SU-DHL-6 (cell line): ENCODE data around the gene VRK3.

Experiments
- H2AFZ ChIP-seq: fragments of 200-600 bp; sonication (generic); 2 replicates; pipeline ENCODE4 v1.6.1; 2014; ENCODE audit warnings: low read depth, mild to moderate bottlenecking, moderate library complexity, mixed read lengths, antibody characterized with exemption, low read length; ENCODE audit not compliant: severe bottlenecking
- H3F3A ChIP-seq: fragments of 200-600 bp; shearing (Covaris generic); 2 replicates; pipeline ENCODE4 v1.6.0; 2016; ENCODE audit warnings: antibody characterized with exemption, mild to moderate bottlenecking; ENCODE audit not compliant: insufficient read depth
- H3K27ac ChIP-seq: fragments of 200-600 bp; sonication (generic); 2 replicates; pipeline ENCODE4 v1.5.1; 2016; ENCODE audit warnings: low read depth, mild to moderate bottlenecking, low read length, moderate library complexity, mixed read lengths
- H3K27me3 ChIP-seq: fragments of 200-600 bp; sonication (generic), shearing (Covaris generic); 2 replicates; pipeline ENCODE4 v1.6.0; 2014; ENCODE audit warnings: mild to moderate bottlenecking, low read length
- H3K36me3 ChIP-seq: fragments of 200-600 bp; sonication (generic); 2 replicates; pipeline ENCODE4 v1.6.1; 2014; ENCODE audit warnings: mild to moderate bottlenecking, low read length, mixed read lengths
- H3K4me2 ChIP-seq: fragments of 300-600, 200-600 bp; shearing (Covaris generic), sonication (generic); 2 replicates; pipeline ENCODE4 v1.6.0; 2014; ENCODE audit warnings: low read length, low read depth, mild to moderate bottlenecking; ENCODE audit not compliant: poor library complexity, severe bottlenecking
- H3K4me3 ChIP-seq: fragments of 200-600 bp; sonication (generic); 2 replicates; pipeline ENCODE4 v1.5.1; 2014; ENCODE audit warnings: antibody characterized with exemption, low read length, mild to moderate bottlenecking, mixed read lengths; ENCODE audit not compliant: insufficient read depth, poor library complexity, severe bottlenecking
- H3K79me2 ChIP-seq: fragments of 200-600 bp; sonication (generic); 2 replicates; pipeline ENCODE4 v1.6.1; 2014; ENCODE audit warnings: mild to moderate bottlenecking, low read length, moderate library complexity; ENCODE audit not compliant: insufficient read depth
- H3K9ac ChIP-seq: fragments of 200-600 bp; sonication (generic); 2 replicates; pipeline ENCODE4 v1.7.0; 2014; ENCODE audit warnings: mild to moderate bottlenecking, low read length
- H3K9me2 ChIP-seq: fragments of 200-600 bp; sonication (generic); replicated peaks from 2 replicates; pipeline ENCODE4 v1.6.1; 2014; ENCODE audit warnings: low read length; ENCODE audit not compliant: insufficient read depth
- H3K9me3 ChIP-seq: fragments of 200-600 bp; sonication (generic); 2 replicates; pipeline ENCODE4 v1.6.1; 2014; ENCODE audit warnings: low read length, mixed read lengths; ENCODE audit not compliant: insufficient read depth
- H4K20me1 ChIP-seq: fragments of 200-600 bp; sonication (generic); 2 replicates; pipeline ENCODE4 v1.6.1; 2014; ENCODE audit warnings: low read depth, mild to moderate bottlenecking, antibody characterized with exemption, low read length, moderate library complexity, mixed read lengths
- EZH2phosphoT487 ChIP-seq: fragments of 200-600 bp; sonication (generic), shearing (Covaris generic); conservative IDR thresholded peaks from 2 replicates; pipeline ENCODE4 v1.6.1; 2018; ENCODE audit warnings: mild to moderate bottlenecking, antibody characterized with exemption, low read length, moderate library complexity, mixed read lengths
- TF ChIP-seq, protein P1 (sequence below): fragments of 200-600 bp; sonication (generic); IDR thresholded peaks from one replicate; pipeline ENCODE4 v1.5.1; 2017; ENCODE audit warnings: antibody characterized with exemption, mild to moderate bottlenecking, low read length, moderate library complexity; ENCODE audit not compliant: insufficient read depth, poor library complexity, severe bottlenecking

The VRK3 gene

DNA sequence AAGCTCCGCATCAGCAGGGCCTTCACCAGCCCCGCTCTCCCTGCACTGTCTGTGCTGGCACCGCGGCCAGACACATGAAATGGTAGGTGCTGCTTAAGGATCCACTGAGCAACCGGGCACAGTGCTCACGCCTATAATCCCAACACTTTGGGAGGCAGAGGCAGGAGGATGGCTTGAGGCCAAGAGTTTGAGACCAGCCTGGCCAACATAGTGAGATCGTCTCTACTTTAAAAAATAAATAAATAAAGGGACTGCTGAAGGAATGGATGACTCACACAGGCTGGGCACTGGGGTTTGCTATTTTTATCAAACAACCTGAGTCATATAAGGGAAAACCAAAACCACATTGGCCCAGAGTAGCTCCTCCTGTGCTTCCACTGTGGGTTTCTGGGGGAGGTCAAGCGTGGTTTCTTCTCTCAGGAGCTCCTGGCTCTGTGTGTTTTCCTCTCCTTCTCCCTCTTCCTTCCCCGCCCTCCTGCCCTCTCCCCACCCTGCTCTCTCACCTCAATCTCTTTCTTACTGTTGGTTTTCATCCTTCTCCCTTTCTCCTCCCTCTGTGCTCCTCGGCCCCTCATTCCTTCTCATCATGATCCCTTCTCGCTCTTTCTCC lies 21.3 kb downstream of the VRK3 start:
- no peaks in the 10 kb centered on the region for H3K79me2 ChIP-seq
- no peaks in the 10 kb centered on the region for H3K9me2 ChIP-seq
- no peaks in the 10 kb centered on the region for H4K20me1 ChIP-seq
- no peaks in the 10 kb centered on the region for H3K27me3 ChIP-seq
- no peak for TF ChIP-seq EZH2phosphoT487
- TF ChIP-seq, protein P1, sequence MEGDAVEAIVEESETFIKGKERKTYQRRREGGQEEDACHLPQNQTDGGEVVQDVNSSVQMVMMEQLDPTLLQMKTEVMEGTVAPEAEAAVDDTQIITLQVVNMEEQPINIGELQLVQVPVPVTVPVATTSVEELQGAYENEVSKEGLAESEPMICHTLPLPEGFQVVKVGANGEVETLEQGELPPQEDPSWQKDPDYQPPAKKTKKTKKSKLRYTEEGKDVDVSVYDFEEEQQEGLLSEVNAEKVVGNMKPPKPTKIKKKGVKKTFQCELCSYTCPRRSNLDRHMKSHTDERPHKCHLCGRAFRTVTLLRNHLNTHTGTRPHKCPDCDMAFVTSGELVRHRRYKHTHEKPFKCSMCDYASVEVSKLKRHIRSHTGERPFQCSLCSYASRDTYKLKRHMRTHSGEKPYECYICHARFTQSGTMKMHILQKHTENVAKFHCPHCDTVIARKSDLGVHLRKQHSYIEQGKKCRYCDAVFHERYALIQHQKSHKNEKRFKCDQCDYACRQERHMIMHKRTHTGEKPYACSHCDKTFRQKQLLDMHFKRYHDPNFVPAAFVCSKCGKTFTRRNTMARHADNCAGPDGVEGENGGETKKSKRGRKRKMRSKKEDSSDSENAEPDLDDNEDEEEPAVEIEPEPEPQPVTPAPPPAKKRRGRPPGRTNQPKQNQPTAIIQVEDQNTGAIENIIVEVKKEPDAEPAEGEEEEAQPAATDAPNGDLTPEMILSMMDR = no peak
- H3K36me3 ChIP-seq = no peaks in the 10 kb centered on the region
- no peaks in the 10 kb centered on the region for H3F3A ChIP-seq
- no peak overlapping the region for H3K4me2 ChIP-seq
- no peak overlapping the region for H3K27ac ChIP-seq
- H3K9me3 ChIP-seq = no peaks in the 10 kb centered on the region
- no peak overlapping the region for H3K9ac ChIP-seq
- H2AFZ ChIP-seq = no peak overlapping the region
- H3K4me3 ChIP-seq = no peak overlapping the region

GRCh38 chr19:50003254-50003788 lies 21.9 kb downstream of the VRK3 start:
- H4K20me1 ChIP-seq = no peaks in the 10 kb centered on the region
- no peak overlapping the region for H3K4me3 ChIP-seq
- no peak overlapping the region for H3K4me2 ChIP-seq
- H3K9me3 ChIP-seq = no peaks in the 10 kb centered on the region
- H3K27ac ChIP-seq = no peak overlapping the region
- TF ChIP-seq EZH2phosphoT487 = no peak
- TF ChIP-seq, protein P1 = no peak
- H3K36me3 ChIP-seq = no peaks in the 10 kb centered on the region
- no peaks in the 10 kb centered on the region for H3K79me2 ChIP-seq
- no peaks in the 10 kb centered on the region for H3F3A ChIP-seq
- no peaks in the 10 kb centered on the region for H3K27me3 ChIP-seq
- H3K9ac ChIP-seq = no peak overlapping the region
- H2AFZ ChIP-seq = no peak overlapping the region
- H3K9me2 ChIP-seq = no peaks in the 10 kb centered on the region

DNA sequence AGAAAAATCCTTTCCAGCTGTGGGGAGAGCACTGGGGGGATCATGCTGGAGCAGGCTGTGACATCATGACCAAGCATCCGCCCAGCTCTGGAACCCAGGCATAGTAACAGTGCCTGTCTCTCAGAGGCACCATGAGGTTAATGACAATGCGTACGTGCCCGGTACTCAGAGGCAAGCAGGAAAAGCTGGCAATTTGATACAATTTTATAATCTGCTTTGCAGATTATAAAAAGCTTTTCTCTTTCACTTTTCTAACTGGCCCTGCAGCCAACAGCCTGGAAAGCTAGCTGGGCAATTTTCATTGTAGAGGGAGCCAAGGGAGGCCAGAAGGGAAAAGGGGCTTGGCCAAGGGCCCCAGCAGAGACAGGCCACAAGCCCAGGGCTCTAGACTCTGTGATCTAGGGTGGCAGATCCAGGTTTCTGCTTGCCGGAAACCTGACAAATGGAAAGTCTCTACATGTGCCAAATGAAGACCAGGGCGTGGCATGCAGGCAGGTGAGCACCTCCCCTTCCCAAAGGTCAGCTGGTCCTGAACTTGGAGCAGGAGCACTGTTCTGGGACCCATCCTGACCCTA lies 22.7 kb downstream of the VRK3 start:
- Histone ChIP-seq H3F3A (no peaks in the 10 kb centered on the region), H3K4me3 (no peak overlapping the region), H3K4me2 (no peak overlapping the region), H4K20me1 (no peaks in the 10 kb centered on the region), H3K36me3 (no peaks in the 10 kb centered on the region), H3K9me3 (no peaks in the 10 kb centered on the region), H3K27me3 (no peaks in the 10 kb centered on the region), H3K9ac (no peak overlapping the region), H3K79me2 (no peaks in the 10 kb centered on the region), H3K27ac (no peak overlapping the region), H2AFZ (no peak overlapping the region), H3K9me2 (no peaks in the 10 kb centered on the region)
- no peak for TF ChIP-seq EZH2phosphoT487
- TF ChIP-seq, protein P1 = no peak
